HG02973 (cell line): Measurements from ENCODE around the gene ZBED1.
"Not testable (repeated sequence)": the region's sequence is repeated elsewhere in the genome, so short reads cannot be mapped to it uniquely, and the experiment has no call there.

ENCODE experiments used
- ATAC-seq: cut with Tn5 transposase; IDR thresholded peaks from one replicate; pipeline ENCODE4 v1.9.1; 2021; ENCODE audit warnings: moderate library complexity; ENCODE audit not compliant: unreplicated experiment

ZBED1 gene

GRCh38 chrX:2500803-2501558 lies at the start of gene ZBED1, which contains the start of gene DHRSX:
Gene ZBED1 (minus strand): TSS chrX:2500976. CDS start chrX:2490719, 10,257 bp downstream.
Gene DHRSX (minus strand): TSS chrX:2500976. CDS start chrX:2500925, 51 bp downstream.
- peak; percentile 58 for ATAC-seq

GRCh38 chrX:2549876-2550275 lies 49.1 kb upstream of the ZBED1 start:
- no peak for ATAC-seq

- no peak for ATAC-seq
These were observed 48.1 kb upstream of the ZBED1 start for GRCh38 chrX:2548711-2549423.

GRCh38 chrX:2547736-2548135 lies 47.0 kb upstream of the ZBED1 start:
- ATAC-seq: no peak

GRCh38 chrX:2546496-2546895 lies 45.7 kb upstream of the ZBED1 start:
- no peak for ATAC-seq

- ATAC-seq: no peak
These were observed 44.4 kb upstream of the ZBED1 start for GRCh38 chrX:2545144-2545543.

GRCh38 chrX:2542826-2543521 lies 42.2 kb upstream of the ZBED1 start:
- no peak for ATAC-seq

- ATAC-seq: no peak
These were observed 40.8 kb upstream of the ZBED1 start for GRCh38 chrX:2541603-2542002.

GRCh38 chrX:2540426-2540947 lies 39.7 kb upstream of the ZBED1 start:
- no peak for ATAC-seq

GRCh38 chrX:2539586-2539985 lies 38.8 kb upstream of the ZBED1 start:
- no peak for ATAC-seq

- no peak for ATAC-seq
These were observed 37.4 kb upstream of the ZBED1 start for GRCh38 chrX:2538031-2538757.

GRCh38 chrX:2536974-2537373 lies 36.2 kb upstream of the ZBED1 start:
- ATAC-seq: no peak

- no peak for ATAC-seq
These were observed 35.4 kb upstream of the ZBED1 start for GRCh38 chrX:2536141-2536540.

GRCh38 chrX:2534261-2535021 lies 33.7 kb upstream of the ZBED1 start:
- not testable (repeated sequence) for ATAC-seq

- no peak for ATAC-seq
These were observed 32.6 kb upstream of the ZBED1 start for GRCh38 chrX:2533424-2533823.

- ATAC-seq: no peak
These were observed 25.6 kb upstream of the ZBED1 start for GRCh38 chrX:2526390-2526789.

GRCh38 chrX:2523911-2524310 lies 23.1 kb upstream of the ZBED1 start:
- ATAC-seq: no peak

- no peak for ATAC-seq
These were observed 21.2 kb upstream of the ZBED1 start for GRCh38 chrX:2521927-2522386.

GRCh38 chrX:2521092-2521926 lies 20.5 kb upstream of the ZBED1 start:
- peak; percentile 86 for ATAC-seq
